ENCODE data around the gene MRI1. TPM values are rescaled to one million over a fixed set of nuclear protein-coding genes. Genes with fewer than 3 reads are reported as not detected.

The MRI1 gene
- total and polyA plus RNA-seq, 2 experiments from 2014 or later = 12.3 to 44.5 TPM

GRCh38 chr19:13778398-13778797, 14.1 kb downstream of the MRI1 start:
- DNase-seq (ENCODE audit: low spot score) = no peak
- no peak for ATAC-seq
- H3K36me3 Mint-ChIP-seq (ENCODE audit: low read depth) = peaks cover 42% of the 10 kb centered on the region
- Histone ChIP-seq H3K27ac (ENCODE audit: low read depth) (no peak overlapping the region), H3K4me2 (no peak overlapping the region), H3F3A (replicated peaks; ENCODE audit: low read depth) (peaks cover 15% of the 10 kb centered on the region; the same call in 1 of the 2 replicates), H3K9me2 (ENCODE audit: insufficient read depth) (no peaks in the 10 kb centered on the region), H3K36me3 (ENCODE audit: insufficient read depth) (0 out of 2 replicates have a peak, but pooled peaks cover 4% of the 10 kb centered on the region), H2AFZ (no peak overlapping the region), H3K79me2 (replicated peaks; ENCODE audit: insufficient read depth) (peaks cover 27% of the 10 kb centered on the region), H3K4me1 (ENCODE audit: insufficient read depth) (peaks cover 8% of the 10 kb centered on the region; the same call in 1 of the 2 replicates), H3K4me3 (no peak overlapping the region), H3K27me3 (ENCODE audit: insufficient read depth) (no peaks in the 10 kb centered on the region), H4K20me1 (replicated peaks; ENCODE audit: insufficient read depth) (peaks cover 12% of the 10 kb centered on the region)
- H3K27me3 Mint-ChIP-seq (ENCODE audit: insufficient read depth, low read depth, poor library complexity) = peaks cover 30% of the 10 kb centered on the region
- H3K4me3 Mint-ChIP-seq = no peak overlapping the region
- H3K9me3 Mint-ChIP-seq = no peaks in the 10 kb centered on the region; the same call in 2 of the 3 replicates
- no peak for TF ChIP-seq CREB1 (CRISPR knock-in tag; IDR thresholded peaks at IDR 0.05; ENCODE audit: low read depth)
- TF ChIP-seq POLR2AphosphoS5 (IDR thresholded peaks at IDR 0.05; ENCODE audit: low read depth) = no peak
- no peak for TF ChIP-seq ZNF331 (CRISPR knock-in tag; IDR thresholded peaks at IDR 0.05; ENCODE audit: low read depth)
- TF ChIP-seq EZH2 (IDR thresholded peaks at IDR 0.05; ENCODE audit: low read depth, unreplicated experiment) = no peak
- TF ChIP-seq JUNB (IDR thresholded peaks at IDR 0.05; ENCODE audit: unreplicated experiment) = no peak
- no peak for TF ChIP-seq EZH2phosphoT487 (IDR thresholded peaks at IDR 0.05; ENCODE audit: unreplicated experiment)
- TF ChIP-seq, protein P1, sequence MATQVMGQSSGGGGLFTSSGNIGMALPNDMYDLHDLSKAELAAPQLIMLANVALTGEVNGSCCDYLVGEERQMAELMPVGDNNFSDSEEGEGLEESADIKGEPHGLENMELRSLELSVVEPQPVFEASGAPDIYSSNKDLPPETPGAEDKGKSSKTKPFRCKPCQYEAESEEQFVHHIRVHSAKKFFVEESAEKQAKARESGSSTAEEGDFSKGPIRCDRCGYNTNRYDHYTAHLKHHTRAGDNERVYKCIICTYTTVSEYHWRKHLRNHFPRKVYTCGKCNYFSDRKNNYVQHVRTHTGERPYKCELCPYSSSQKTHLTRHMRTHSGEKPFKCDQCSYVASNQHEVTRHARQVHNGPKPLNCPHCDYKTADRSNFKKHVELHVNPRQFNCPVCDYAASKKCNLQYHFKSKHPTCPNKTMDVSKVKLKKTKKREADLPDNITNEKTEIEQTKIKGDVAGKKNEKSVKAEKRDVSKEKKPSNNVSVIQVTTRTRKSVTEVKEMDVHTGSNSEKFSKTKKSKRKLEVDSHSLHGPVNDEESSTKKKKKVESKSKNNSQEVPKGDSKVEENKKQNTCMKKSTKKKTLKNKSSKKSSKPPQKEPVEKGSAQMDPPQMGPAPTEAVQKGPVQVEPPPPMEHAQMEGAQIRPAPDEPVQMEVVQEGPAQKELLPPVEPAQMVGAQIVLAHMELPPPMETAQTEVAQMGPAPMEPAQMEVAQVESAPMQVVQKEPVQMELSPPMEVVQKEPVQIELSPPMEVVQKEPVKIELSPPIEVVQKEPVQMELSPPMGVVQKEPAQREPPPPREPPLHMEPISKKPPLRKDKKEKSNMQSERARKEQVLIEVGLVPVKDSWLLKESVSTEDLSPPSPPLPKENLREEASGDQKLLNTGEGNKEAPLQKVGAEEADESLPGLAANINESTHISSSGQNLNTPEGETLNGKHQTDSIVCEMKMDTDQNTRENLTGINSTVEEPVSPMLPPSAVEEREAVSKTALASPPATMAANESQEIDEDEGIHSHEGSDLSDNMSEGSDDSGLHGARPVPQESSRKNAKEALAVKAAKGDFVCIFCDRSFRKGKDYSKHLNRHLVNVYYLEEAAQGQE (IDR thresholded peaks at IDR 0.05; ENCODE audit: unreplicated experiment) = no peak
- TF ChIP-seq NANOG (IDR thresholded peaks at IDR 0.05; ENCODE audit: borderline replicate concordance) = no peak
- TF ChIP-seq STAT1 (IDR thresholded peaks at IDR 0.05; ENCODE audit: unreplicated experiment) = no peak
- no peak for TF ChIP-seq ZNF114 (CRISPR knock-in tag; IDR thresholded peaks at IDR 0.05)
- no peak for TF ChIP-seq ZNF462 (CRISPR knock-in tag; IDR thresholded peaks at IDR 0.05)
- TF ChIP-seq, protein P2, sequence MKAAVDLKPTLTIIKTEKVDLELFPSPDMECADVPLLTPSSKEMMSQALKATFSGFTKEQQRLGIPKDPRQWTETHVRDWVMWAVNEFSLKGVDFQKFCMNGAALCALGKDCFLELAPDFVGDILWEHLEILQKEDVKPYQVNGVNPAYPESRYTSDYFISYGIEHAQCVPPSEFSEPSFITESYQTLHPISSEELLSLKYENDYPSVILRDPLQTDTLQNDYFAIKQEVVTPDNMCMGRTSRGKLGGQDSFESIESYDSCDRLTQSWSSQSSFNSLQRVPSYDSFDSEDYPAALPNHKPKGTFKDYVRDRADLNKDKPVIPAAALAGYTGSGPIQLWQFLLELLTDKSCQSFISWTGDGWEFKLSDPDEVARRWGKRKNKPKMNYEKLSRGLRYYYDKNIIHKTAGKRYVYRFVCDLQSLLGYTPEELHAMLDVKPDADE (IDR thresholded peaks at IDR 0.05) = no peak
- peaks cover 17% of the 10 kb centered on the region for H3K4me1 Mint-ChIP-seq
- H3K27ac Mint-ChIP-seq = no peak overlapping the region

All from GM23338 (cell line).